Thymus (tissue), 14 donors: Measurements from ENCODE around the gene MTIF3. TPM values are rescaled to one million over a fixed set of nuclear protein-coding genes. Genes with fewer than 3 reads are reported as not detected.
A peak's percentile ranks its signal among the peaks of the same experiment; 100 is the strongest.

Experiments
- DNase-seq, 9 donors: peaks; one replicate each; pipeline ENCODE4 v3.0.0-alpha.2; 2013; ENCODE audit warnings: low spot score in 9 of 9, low read depth in 6 of 9, missing footprints in 1 of 9
- H3K27ac ChIP-seq, 2 donors: one replicate each; pipeline ENCODE4 v1.5.1; 2013; ENCODE audit warnings: control low read depth in 1 of 2, low read depth in 1 of 2, low read length in 1 of 2, mild to moderate bottlenecking in 1 of 2, moderate library complexity in 1 of 2
- H3K27me3 ChIP-seq, 2 donors: one replicate each; pipeline ENCODE4 v1.5.1; 2013; ENCODE audit warnings: low read length in 1 of 2; ENCODE audit not compliant: control insufficient read depth in 2 of 2, insufficient read depth in 1 of 2
- H3K36me3 ChIP-seq, 2 donors: one replicate each; pipeline ENCODE4 v1.5.1; 2013; ENCODE audit warnings: low read length in 1 of 2, mild to moderate bottlenecking in 1 of 2, moderate library complexity in 1 of 2; ENCODE audit not compliant: control insufficient read depth in 2 of 2, insufficient read depth in 2 of 2
- H3K4me1 ChIP-seq, 2 donors: one replicate each; pipeline ENCODE4 v1.5.1; 2013; ENCODE audit warnings: low read length in 2 of 2; ENCODE audit not compliant: control insufficient read depth in 2 of 2, insufficient read depth in 2 of 2
- H3K4me3 ChIP-seq, 2 donors: one replicate each; pipeline ENCODE4 v1.5.1; 2013; ENCODE audit warnings: low read length in 2 of 2, control low read depth in 1 of 2, mild to moderate bottlenecking in 1 of 2
- H3K9me3 ChIP-seq, 2 donors: one replicate each; pipeline ENCODE4 v1.5.1; 2013; ENCODE audit warnings: low read length in 1 of 2, mild to moderate bottlenecking in 1 of 2; ENCODE audit not compliant: control insufficient read depth in 2 of 2, insufficient read depth in 1 of 2
- WGBS: extraction: QIAGEN DNeasy Blood & Tissue Kit; methylation state at CpG from one replicate; pipeline ENCODE4 v1.1.7; 2013; 5-methylcytosine and 5-hydroxymethylcytosine counted together
- long read RNA-seq, 10 donors: transcript quantifications; one replicate each; lab custom pipeline, GENCODE V29; 2026
- polyA plus RNA-seq: library from polyadenylated mRNA; stranded (reverse); fragments of 200-250 nt; gene quantifications from one replicate; pipeline ENCODE4 v1.2.3, GENCODE V29; 2013
- total RNA-seq: library from RNA; stranded (reverse); fragments of 120-200 nt; gene quantifications from one replicate; pipeline ENCODE4 v1.2.4, GENCODE V29; 2013
- donor health status: healthy.

MTIF3 gene, protein sequence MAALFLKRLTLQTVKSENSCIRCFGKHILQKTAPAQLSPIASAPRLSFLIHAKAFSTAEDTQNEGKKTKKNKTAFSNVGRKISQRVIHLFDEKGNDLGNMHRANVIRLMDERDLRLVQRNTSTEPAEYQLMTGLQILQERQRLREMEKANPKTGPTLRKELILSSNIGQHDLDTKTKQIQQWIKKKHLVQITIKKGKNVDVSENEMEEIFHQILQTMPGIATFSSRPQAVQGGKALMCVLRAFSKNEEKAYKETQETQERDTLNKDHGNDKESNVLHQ
- total RNA-seq (71.9 TPM), polyA plus RNA-seq (134 TPM)
- long read RNA-seq, donor 1, partial matches to known transcripts, result 0 of 2 reads
- long read RNA-seq, donor 1, other reads (novel, unspliced or antisense), result 0 of 2 reads
- long read RNA-seq, donor 2, result 0 reads
- long read RNA-seq, donor 3, transcript MTIF3-203 (3 exons, 889 nt), result minor isoform, 13 of 85 reads
- long read RNA-seq, donor 3, transcript MTIF3-202 (5 exons, 1,005 nt), result major isoform, 18 of 85 reads
- long read RNA-seq, donor 3, partial matches to known transcripts, result 48 of 85 reads
- long read RNA-seq, donor 3, other reads (novel, unspliced or antisense), result 5 of 85 reads
- long read RNA-seq, donor 4, transcript MTIF3-203 (3 exons, 889 nt), result minor isoform, 6 of 119 reads
- long read RNA-seq, donor 4, transcript MTIF3-202 (5 exons, 1,005 nt), result major isoform, 11 of 119 reads
- long read RNA-seq, donor 4, partial matches to known transcripts, result 102 of 119 reads
- long read RNA-seq, donor 4, other reads (novel, unspliced or antisense), result 0 of 119 reads
- long read RNA-seq, donor 5, transcript MTIF3-202 (5 exons, 1,005 nt), result major isoform, 16 of 508 reads
- long read RNA-seq, donor 5, transcript MTIF3-203 (3 exons, 889 nt), result minor isoform, 8 of 508 reads
- long read RNA-seq, donor 5, partial matches to known transcripts, result 317 of 508 reads
- long read RNA-seq, donor 5, other reads (novel, unspliced or antisense), result 160 of 508 reads
- long read RNA-seq, donor 6, transcript MTIF3-202 (5 exons, 1,005 nt), result major isoform, 13 of 334 reads
- long read RNA-seq, donor 6, partial matches to known transcripts, result 129 of 334 reads
- long read RNA-seq, donor 6, other reads (novel, unspliced or antisense), result 188 of 334 reads
- long read RNA-seq, donor 7, transcript MTIF3-202 (5 exons, 1,005 nt), result major isoform, 15 of 352 reads
- long read RNA-seq, donor 7, partial matches to known transcripts, result 202 of 352 reads
- long read RNA-seq, donor 7, other reads (novel, unspliced or antisense), result 129 of 352 reads
- long read RNA-seq, donor 8, transcript MTIF3-202 (5 exons, 1,005 nt), result major isoform, 7 of 107 reads
- long read RNA-seq, donor 8, partial matches to known transcripts, result 97 of 107 reads
- long read RNA-seq, donor 8, other reads (novel, unspliced or antisense), result 0 of 107 reads
- long read RNA-seq, donor 9, transcript MTIF3-202 (5 exons, 1,005 nt), result major isoform, 6 of 19 reads
- long read RNA-seq, donor 9, partial matches to known transcripts, result 10 of 19 reads
- long read RNA-seq, donor 9, other reads (novel, unspliced or antisense), result 0 of 19 reads
- long read RNA-seq, donor 10, transcript MTIF3-202 (5 exons, 1,005 nt), result major isoform, 7 of 256 reads
- long read RNA-seq, donor 10, partial matches to known transcripts, result 134 of 256 reads
- long read RNA-seq, donor 10, other reads (novel, unspliced or antisense), result 114 of 256 reads

DNA sequence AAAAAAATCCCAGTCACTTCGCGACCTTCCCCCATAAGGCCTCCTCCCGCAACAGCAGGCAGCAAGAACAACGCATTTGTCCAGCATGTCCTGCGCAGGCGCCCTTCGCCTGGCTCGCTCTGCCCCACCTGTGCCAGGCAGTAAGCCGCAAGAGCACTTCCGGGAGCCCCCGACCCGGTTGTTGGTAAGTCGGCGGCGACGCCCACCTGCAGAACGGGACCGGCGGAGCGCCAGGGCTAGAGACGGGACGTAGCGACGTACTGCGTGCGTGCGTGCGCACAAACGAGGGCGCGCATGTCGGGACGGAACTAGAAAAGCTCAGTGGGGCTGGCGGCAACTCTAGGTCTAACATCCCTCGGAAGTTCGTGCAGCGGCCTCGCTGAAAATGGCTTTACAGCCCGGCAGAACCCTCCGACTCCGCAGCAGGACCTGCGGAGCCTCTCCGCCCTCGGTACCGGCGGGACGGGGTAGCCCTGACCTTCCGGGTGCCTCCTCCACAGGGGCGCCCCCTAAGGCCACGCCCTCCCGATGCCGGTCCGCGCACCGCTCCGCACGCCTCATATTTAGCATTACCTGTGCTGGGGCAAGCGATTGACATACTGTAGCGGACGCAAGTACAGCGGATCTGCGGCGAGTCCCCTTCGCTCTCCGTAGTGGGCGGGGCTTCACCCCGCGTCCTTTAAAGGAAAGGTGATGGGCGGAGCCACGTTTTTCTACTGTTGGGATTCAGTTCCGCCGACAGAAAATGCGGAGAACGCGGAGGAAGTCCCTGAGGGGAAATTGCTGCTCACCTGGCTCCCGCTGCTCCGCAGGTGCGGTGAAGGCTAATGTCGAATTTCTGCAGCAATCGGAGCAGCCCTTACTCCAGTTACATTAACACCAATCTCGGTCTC lies at the start of gene MTIF3:
Gene MTIF3 (minus strand): TSS at position 629 of the 893 bp plus-strand sequence. CDS start 10,116 bp downstream, outside the sequence.
- Histone ChIP-seq H3K36me3 (no peaks in the 10 kb centered on the region), H3K4me3 (peak within 1 kb of the TSS; percentile 92 to 96), H3K27me3 (no peaks in the 10 kb centered on the region), H3K27ac (peak within 1 kb of the TSS; percentile 100), H3K4me1 (peaks cover 31 to 50% of the 10 kb centered on the region in 2 donors), H3K9me3 (no peaks in the 10 kb centered on the region)
- WGBS, result under 1% methylated on average over 81 of the region's 81 CpGs
- peak; percentile 94 to 100 (median 98) for DNase-seq

DNA sequence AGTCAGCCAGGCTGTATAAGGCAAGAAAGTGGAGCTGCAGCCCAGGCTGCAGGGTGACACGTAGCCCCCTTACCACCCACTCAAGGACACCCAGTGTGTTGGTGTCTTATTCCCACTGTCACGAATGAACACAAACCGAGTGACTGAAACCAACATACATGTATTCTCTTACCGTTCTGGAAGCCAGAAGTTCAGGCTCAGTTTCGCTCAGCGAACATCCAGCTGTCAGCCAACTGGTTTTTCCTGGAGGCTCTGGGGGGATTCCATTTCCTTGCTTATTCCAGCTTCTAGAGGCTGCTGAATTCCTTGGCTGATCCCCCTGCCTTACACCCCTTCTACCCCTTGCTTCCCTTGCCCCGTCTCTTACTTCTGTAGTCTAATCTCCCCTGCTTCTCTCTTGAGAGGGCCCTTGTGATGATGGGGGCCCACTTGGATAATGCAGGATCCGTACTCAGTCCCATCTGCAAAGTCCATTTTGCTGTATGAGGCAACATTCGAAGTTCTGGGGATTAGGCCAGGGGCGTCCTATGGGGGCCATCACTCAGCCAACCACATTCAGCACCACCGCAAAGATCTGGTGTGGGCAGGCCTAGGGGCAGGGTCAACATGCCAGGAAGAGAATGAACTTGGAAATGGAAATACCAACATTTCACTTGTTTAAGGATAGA lies 47.3 kb upstream of the MTIF3 start:
- no peak for DNase-seq
- 96% methylated on average over 11 of the region's 11 CpGs for WGBS
- no peaks in the 10 kb centered on the region for H3K9me3 ChIP-seq
- H3K4me1 ChIP-seq, result no peaks in the 10 kb centered on the region
- H3K27me3 ChIP-seq, result no peaks in the 10 kb centered on the region
- H3K4me3 ChIP-seq, result no peak overlapping the region
- no peak overlapping the region for H3K27ac ChIP-seq
- no peaks in the 10 kb centered on the region for H3K36me3 ChIP-seq

DNA sequence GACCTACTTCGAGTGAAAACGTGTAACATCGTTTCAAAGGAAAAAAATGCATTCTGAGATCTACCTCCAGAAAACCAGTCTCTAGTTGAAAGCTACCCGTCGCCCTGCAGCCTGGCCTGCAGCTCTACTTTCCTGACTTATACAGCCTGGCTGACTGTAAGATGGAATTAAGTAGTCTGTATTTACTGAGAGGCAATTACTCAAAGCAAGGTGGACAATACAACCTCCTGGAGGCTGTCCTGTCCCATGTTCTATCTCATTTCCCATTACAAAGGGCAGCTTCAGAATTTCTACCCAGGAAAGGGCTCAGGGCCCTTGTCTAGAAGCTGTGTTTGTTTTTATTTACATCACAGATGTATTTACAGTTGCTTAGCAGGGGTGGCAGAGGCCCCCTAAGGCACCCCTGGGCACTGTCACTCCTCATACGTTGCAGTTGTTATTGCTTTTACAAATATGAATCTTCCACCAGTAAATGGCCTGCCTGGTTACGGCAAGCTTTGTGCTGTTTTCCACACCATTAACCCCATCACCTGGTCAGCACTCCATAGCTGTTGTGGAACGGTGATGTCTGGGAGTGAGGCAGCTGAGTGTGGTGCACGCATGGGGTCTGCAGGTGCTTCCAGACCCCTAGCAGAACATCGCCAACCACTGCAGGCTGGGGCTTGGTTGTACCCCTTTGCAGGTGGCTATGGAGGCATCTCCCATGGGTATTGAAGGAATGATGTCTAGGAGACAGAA lies 46.3 kb upstream of the MTIF3 start:
- DNase-seq, result no peak
- no peak overlapping the region for H3K27ac ChIP-seq
- no peak overlapping the region for H3K4me3 ChIP-seq
- WGBS, result 90% methylated on average over 10 of the region's 10 CpGs
- no peaks in the 10 kb centered on the region for H3K9me3 ChIP-seq
- H3K27me3 ChIP-seq, result no peaks in the 10 kb centered on the region
- H3K4me1 ChIP-seq, result no peaks in the 10 kb centered on the region
- no peaks in the 10 kb centered on the region for H3K36me3 ChIP-seq

DNA sequence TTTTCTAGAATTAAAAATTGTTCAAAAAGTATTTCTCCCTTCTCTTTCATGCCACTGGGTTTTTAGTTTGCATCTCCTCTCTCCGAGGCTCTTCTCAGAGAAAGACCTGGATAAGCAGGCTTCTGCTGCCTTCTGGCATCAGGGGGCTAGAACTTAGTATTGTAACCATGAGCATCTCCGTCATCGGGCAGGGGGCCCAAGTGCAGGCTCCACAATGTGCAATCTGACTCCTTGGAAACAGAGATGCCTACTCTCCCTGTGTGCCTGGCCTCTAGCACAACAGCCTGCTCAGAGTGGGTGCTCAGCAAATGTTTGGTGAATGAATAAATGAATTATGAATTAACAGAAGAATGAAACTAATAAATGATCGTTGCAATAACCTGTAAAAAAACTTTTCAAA lies 45.6 kb upstream of the MTIF3 start:
- no peaks in the 10 kb centered on the region for H3K4me1 ChIP-seq
- no peak overlapping the region for H3K27ac ChIP-seq
- no peak overlapping the region for H3K4me3 ChIP-seq
- H3K27me3 ChIP-seq, result no peaks in the 10 kb centered on the region
- no peaks in the 10 kb centered on the region for H3K36me3 ChIP-seq
- 93% methylated on average over 4 of the region's 4 CpGs for WGBS
- no peak for DNase-seq
- H3K9me3 ChIP-seq, result no peaks in the 10 kb centered on the region

DNA sequence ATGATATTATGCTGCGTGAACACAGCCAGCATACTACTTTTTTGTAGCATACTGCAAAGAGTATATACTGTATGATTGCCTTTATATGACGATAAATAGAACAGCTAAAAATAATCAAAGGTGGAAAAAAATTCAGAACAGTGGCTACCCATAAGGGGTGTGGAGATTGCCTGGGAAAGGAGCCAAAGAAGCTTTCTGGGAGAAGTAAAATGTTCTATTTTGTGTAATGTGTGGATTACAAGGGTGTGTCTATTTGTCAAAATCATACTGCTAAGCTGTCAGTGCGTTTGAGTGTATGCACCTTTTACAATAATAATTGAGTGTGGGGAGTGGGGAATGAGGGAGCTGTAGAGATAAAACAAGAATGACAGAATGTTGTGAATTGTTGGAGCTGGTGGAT lies 45.2 kb upstream of the MTIF3 start:
- Histone ChIP-seq H3K27me3 (no peaks in the 10 kb centered on the region), H3K27ac (no peak overlapping the region), H3K4me1 (no peaks in the 10 kb centered on the region), H3K36me3 (no peaks in the 10 kb centered on the region), H3K9me3 (no peaks in the 10 kb centered on the region), H3K4me3 (no peak overlapping the region)
- no peak for DNase-seq
- 93% methylated on average over 3 of the region's 3 CpGs for WGBS

DNA sequence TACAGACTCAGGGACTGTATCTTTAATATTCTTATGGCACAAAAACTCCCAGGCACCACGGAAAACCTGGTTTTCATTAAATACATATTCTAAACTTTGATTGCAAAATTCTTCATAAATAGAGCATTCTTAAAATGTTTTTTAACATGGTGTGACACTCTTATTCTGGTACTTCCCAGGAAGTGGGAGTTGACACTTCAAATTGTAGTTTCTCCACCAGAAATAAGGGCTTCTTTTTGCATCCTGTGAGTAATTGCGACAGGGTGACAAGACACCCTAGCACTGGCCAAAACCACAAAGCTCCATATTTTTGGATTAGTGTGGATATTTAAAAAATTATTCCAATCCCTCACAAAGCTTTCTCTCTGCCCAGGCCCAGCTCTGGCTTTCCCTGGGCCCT lies 43.6 kb upstream of the MTIF3 start:
- Histone ChIP-seq H3K36me3 (no peaks in the 10 kb centered on the region), H3K27me3 (no peaks in the 10 kb centered on the region), H3K27ac (no peak overlapping the region), H3K9me3 (no peaks in the 10 kb centered on the region), H3K4me1 (no peaks in the 10 kb centered on the region), H3K4me3 (no peak overlapping the region)
- 92% methylated on average over 2 of the region's 2 CpGs for WGBS
- DNase-seq, result no peak

DNA sequence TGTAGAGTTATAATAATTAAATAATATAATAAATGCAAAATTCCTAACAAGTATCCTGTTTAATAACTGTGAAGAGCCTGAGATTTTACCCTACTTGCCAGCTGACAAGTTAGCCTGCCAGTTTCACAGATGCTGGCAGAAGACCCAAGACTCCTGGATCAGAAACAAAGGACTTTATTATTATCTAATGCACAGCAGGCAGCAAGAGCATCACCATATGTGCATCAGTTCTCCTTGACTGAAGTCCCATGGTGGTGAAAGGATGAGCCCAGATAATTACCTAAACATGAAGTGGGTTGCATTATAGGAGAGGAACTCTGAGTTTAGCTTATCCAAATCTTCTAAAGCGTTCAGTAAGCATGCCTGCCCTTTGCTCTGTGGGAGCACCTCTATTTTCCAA lies 39.1 kb upstream of the MTIF3 start:
- no peaks in the 10 kb centered on the region for H3K36me3 ChIP-seq
- WGBS, result 98% methylated on average over 1 of the region's 1 CpG
- H3K4me3 ChIP-seq, result no peak overlapping the region
- no peaks in the 10 kb centered on the region for H3K9me3 ChIP-seq
- no peaks in the 10 kb centered on the region for H3K27me3 ChIP-seq
- no peak for DNase-seq
- no peaks in the 10 kb centered on the region for H3K4me1 ChIP-seq
- H3K27ac ChIP-seq, result no peak overlapping the region
